Left cardiac atrium (tissue), 4 donors: Measurements from ENCODE around the gene B4GALT2. TPM values are rescaled to one million over a fixed set of nuclear protein-coding genes. Genes with fewer than 3 reads are reported as not detected.
A peak's percentile ranks its signal among the peaks of the same experiment; 100 is the strongest.

ENCODE experiments used
- ATAC-seq, 2 donors: fragments of 200-7000 bp; cut with Tn5 transposase; one replicate each; pipeline ENCODE4 v1.9.1; 2020; ENCODE audit warnings: mild to moderate bottlenecking in 2 of 2, moderate library complexity in 2 of 2
- DNase-seq: peaks from one replicate; pipeline ENCODE4 v3.0.0-alpha.2; 2020
- intact Hi-C, 2 donors: fragments of 100-400 bp; cut with DNase I; formaldehyde crosslinking; loops; one replicate each; pipeline versions ENCODE4 v1.14.1 to v1.15.1; 2022 to 2023
- total RNA-seq, 2 donors: library from RNA; stranded (reverse); fragmentation: NEBNext Ultra II Directional; extraction: Animal tissue kit (Norgen Biotek cat#: 25700); gene quantifications; one replicate each; pipeline ENCODE4 v1.2.1, GENCODE V29; 2021
- donor health status: DM: no; HTN: yes; CAD: no.
- donor health status: DM: no; HTN: yes; CAD: no; lungs with severe emphysema.
- donor health status: DM: yes; HTN: yes; CAD: no.
- donor health status: Dilated cardiomyopathy.

The B4GALT2 gene
- total RNA-seq, 2 donors from 2014 or later: 35.5 to 44.2 TPM

DNA sequence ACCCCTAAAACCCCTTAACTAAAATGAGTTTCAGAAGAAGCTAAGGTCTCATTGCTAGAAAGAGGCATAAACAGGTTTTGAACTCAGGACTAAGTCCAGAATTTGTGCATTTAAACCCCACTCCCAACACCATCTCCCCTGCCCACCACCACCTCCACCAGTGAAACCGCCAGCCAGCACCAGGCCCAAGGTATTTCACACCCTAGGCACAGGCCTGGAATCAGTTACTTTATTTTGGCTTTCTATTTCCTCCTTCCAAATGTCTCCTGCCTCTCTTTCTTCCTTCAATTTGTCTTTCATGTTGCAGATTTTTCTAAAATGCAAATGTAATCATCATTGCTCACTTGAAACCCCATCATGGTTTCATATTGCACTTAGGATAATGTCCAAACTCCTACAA, 34.1 kb upstream of the B4GALT2 start:
- no peak for ATAC-seq
- intact Hi-C loops: no loop called here
- no peak for DNase-seq

GRCh38 chr1:43945674-43946235, 33.3 kb upstream of the B4GALT2 start:
- ATAC-seq (no peak), DNase-seq (no peak)
- intact Hi-C loops: no loop called here

GRCh38 chr1:43946236-43947060, 32.6 kb upstream of the B4GALT2 start, which contains the start of gene IPO13:
TSS of gene IPO13 (plus strand) at chr1:43946950. CDS start at chr1:43947601, 651 bp downstream.
- DNase-seq: peak; percentile 96
- peak; percentile 97 for ATAC-seq
- intact Hi-C loops: no loop called here

- intact Hi-C loops: no loop called here
- ATAC-seq (peak; percentile 12 to 15), DNase-seq (no peak)
Measured at GRCh38 chr1:43947061-43947873, 31.7 kb upstream of the B4GALT2 start.

DNA sequence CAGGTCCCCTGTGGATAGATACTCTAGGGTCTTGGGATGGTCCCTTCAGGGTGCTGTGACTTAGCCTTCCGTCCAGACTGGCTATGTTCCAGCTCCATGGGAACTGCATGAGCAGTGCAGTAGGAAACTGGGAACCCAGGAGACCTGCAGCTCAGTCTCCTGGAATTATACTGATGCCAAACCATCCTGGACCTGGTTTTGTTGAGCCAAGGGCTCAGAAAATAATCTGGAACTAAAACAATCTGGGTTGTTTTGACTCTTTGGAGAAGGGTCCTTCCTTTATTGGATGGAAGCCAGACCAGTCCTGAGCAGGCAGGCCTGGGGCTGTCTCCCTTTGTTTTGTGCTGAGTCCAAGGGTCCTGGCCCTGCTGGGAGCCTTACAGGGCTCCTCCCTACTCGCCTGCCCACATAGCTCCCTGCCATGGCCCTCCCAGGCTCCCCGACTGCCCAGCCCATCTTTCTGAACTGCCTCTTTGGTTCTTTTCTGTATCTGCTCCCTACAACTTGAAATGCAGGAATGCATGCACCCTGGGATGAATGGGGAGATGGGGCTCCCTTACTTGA, 31.1 kb upstream of the B4GALT2 start:
- intact Hi-C loops: no loop called here
- no peak for DNase-seq
- no peak for ATAC-seq

GRCh38 chr1:43949678-43950077, 29.3 kb upstream of the B4GALT2 start:
- DNase-seq (no peak), ATAC-seq (no peak)
- intact Hi-C loops: no loop called here

- no peak for ATAC-seq
- intact Hi-C loops: no loop called here
- no peak for DNase-seq
Measured at GRCh38 chr1:43951021-43951985, 27.7 kb upstream of the B4GALT2 start.

- DNase-seq: no peak
- no peak for ATAC-seq
- intact Hi-C loops: no loop called here
Measured at GRCh38 chr1:43952731-43953346, 26.2 kb upstream of the B4GALT2 start.

DNA sequence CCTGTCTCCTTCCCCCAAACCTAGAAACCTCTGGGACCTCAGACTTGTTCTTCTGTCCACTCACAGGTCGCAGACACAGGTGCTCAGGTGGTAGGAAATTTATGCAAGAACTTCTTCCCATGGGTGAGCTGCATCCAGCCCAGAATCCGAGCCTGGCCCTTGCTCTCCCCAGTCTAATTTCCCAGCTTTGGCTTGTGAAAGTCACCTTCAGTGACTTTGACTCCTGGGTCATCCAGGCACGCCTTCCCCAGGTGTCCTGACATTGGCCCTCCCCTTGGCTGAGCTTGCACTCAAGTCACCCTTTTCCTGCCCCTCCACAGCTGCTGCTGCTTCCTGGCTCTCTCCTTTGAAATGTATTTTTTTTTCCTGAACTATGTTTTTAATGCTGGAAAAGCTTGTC, 25.6 kb upstream of the B4GALT2 start:
- no peak for ATAC-seq
- intact Hi-C loops: no loop called here
- DNase-seq: no peak

DNA sequence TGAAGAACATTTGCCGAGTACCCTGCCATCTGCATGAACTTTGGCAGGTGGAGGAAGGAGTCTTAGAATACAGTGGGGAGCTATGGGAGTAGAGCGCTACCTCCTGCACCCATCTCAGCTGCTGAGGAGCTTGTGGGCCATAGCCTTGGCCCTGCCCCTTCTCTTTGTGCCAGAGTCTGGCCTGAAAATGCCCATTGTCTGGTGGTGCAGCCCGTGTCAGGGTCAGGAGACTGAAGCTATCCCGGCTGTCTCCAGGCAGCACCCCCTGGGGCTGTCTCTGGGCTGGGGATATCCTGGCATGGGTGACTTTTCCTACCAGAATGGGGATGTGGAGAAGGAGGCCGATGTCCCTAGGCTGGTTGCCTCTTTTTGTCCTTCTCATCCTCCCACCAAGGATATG, 25.0 kb upstream of the B4GALT2 start:
- no peak for ATAC-seq
- DNase-seq: no peak
- intact Hi-C loops: no loop called here

GRCh38 chr1:43956234-43956633, 22.8 kb upstream of the B4GALT2 start:
- ATAC-seq: no peak
- intact Hi-C loops: no loop called here
- DNase-seq: no peak

- DNase-seq: no peak
- intact Hi-C loops: no loop called here
- no peak for ATAC-seq
Measured at GRCh38 chr1:43957407-43958040, 21.5 kb upstream of the B4GALT2 start.

GRCh38 chr1:43958351-43959255, 20.4 kb upstream of the B4GALT2 start:
- DNase-seq (no peak), ATAC-seq (no peak)
- intact Hi-C loops: no loop called here

GRCh38 chr1:43960798-43961197, 18.2 kb upstream of the B4GALT2 start:
- ATAC-seq (no peak), DNase-seq (no peak)
- intact Hi-C loops: no loop called here

DNA sequence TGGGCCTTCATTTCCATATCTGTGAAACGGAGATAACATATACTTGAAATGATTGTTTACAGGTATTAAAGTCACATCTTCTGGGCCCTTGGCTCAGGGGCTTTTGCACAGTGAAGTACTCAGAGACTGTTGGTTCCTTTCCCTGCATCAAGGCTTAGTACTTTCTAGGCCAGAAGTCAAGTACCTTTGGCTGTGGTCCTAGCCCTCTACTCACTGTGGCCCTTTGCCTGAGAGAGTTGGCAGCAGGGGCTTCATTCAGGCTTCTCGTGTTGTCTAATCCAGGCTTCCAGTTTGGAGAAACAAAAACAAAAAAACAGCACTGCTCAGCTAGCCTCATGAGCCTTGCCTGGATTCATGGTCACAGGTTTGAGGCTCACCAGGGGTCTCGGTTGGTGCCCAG, 17.3 kb upstream of the B4GALT2 start:
- ATAC-seq (no peak), DNase-seq (no peak)
- intact Hi-C loops: no loop called here

DNA sequence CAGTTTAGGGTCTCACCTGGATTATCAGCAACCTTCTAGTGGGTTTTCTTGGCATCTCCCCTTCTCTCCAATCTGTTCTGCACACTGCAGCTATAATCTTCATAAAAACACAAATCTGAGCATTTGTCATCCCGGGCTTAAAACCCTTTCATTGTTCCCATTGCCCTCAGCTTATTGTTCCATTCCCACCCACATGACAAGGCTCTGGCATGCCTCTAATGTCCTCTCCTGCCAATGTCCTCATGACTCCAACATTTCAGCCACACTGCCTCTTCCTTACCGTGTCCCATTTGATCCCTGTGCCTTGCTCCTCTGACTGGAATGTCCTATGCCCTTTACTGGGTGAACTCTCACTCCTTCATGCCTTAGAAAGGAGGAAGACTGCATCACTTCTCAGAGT, 16.7 kb upstream of the B4GALT2 start:
- intact Hi-C loops: no loop called here
- ATAC-seq (no peak), DNase-seq (no peak)

- intact Hi-C loops: no loop called here
- no peak for ATAC-seq
- DNase-seq: no peak
Measured at GRCh38 chr1:43963006-43963405, 16.0 kb upstream of the B4GALT2 start.
